LNCaP clone FGC (cell line): Measurements from ENCODE around the gene LPAR6.

Experiments used
- DNase-seq: peaks from one replicate; pipeline ENCODE4 v3.0.0-alpha.2; 2011; ENCODE audit warnings: low read depth
- H3K4me3 ChIP-seq: 2 replicates; pipeline ENCODE4 v1.5.1; 2011; ENCODE audit warnings: mild to moderate bottlenecking, low read depth, low read length, control low read depth
- TF ChIP-seq, protein P1 (sequence below): IDR thresholded peaks from 2 replicates; pipeline ENCODE4 v1.5.1; 2012; ENCODE audit warnings: mild to moderate bottlenecking; ENCODE audit not compliant: control insufficient read depth, insufficient read depth; ENCODE audit errors: extremely low read depth

LPAR6 gene

DNA sequence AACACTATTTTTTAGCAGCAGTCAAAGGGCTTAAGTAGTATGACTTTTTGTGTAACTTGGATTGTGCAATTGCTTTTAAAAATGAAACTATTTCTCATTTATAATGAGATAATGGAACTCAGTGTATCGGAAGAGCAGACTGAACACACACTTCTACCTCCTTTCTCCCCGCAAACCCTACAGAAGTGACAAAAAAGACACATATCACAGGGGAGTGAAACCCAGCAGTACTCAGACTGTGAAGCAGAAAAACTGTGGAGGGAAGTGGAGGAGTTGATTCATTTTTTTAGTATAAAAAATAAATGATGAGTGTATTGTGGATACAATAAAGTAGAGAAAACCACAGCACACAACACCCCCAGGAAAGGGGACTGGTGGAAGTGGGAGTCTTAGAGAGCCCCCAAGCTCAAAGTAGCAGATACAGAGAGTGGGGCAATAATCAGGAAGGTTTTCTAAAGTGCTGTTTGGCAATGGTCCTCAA, 9.7 kb downstream of the LPAR6 start:
- TF ChIP-seq, protein P1, sequence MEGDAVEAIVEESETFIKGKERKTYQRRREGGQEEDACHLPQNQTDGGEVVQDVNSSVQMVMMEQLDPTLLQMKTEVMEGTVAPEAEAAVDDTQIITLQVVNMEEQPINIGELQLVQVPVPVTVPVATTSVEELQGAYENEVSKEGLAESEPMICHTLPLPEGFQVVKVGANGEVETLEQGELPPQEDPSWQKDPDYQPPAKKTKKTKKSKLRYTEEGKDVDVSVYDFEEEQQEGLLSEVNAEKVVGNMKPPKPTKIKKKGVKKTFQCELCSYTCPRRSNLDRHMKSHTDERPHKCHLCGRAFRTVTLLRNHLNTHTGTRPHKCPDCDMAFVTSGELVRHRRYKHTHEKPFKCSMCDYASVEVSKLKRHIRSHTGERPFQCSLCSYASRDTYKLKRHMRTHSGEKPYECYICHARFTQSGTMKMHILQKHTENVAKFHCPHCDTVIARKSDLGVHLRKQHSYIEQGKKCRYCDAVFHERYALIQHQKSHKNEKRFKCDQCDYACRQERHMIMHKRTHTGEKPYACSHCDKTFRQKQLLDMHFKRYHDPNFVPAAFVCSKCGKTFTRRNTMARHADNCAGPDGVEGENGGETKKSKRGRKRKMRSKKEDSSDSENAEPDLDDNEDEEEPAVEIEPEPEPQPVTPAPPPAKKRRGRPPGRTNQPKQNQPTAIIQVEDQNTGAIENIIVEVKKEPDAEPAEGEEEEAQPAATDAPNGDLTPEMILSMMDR = no peak
- no peak for DNase-seq
- H3K4me3 ChIP-seq = no peak overlapping the region

DNA sequence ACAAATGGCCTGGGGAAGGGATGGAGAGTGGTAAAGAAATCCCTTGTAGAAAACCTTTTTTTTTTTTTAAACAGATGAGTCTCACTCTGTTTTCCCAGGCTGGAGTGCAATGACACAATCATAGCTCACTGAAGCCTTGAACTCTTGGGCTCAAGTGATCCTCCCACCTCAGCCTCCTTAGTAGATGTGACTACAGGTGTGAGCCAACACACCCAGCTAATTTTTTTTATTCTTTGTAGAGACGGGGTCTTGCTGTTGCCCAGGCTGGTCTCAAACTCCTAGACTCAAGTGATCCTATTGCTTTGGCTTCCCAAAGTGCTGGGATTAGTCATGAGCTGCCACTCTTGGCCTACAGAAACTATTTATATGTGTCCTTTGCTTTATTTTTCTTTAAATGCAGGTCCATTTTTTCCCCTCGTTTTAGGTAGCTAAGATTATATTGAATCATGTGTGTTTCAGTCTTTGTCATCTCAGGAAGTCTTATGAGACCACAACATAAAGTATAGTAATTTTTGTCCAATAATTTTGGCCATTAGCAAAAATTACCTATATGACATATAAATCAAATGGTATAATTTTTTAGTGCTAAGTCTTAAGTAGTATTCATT, 10.5 kb downstream of the LPAR6 start:
- H3K4me3 ChIP-seq = no peak overlapping the region
- no peak for DNase-seq
- TF ChIP-seq, protein P1 = no peak

DNA sequence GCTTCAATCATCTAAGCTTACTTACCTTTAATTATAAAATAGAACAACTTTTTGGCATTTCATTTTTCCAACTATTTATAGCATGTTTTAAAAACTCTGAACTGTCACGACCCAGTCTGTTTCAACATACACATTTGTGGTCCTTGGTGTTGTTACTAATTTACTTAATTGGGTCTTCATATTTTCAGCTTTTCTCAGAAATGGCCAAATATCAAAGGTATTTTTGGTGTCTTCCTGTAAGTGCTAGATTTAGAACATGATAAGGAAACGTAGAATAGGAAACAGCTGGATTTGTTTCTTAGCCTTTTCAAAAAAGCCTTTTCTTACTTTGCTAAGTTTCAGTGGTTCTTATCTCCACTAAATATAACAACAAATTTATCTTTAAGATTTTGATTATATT, 11.4 kb downstream of the LPAR6 start:
- H3K4me3 ChIP-seq = no peak overlapping the region
- TF ChIP-seq, protein P1 = no peak
- DNase-seq = no peak

DNA sequence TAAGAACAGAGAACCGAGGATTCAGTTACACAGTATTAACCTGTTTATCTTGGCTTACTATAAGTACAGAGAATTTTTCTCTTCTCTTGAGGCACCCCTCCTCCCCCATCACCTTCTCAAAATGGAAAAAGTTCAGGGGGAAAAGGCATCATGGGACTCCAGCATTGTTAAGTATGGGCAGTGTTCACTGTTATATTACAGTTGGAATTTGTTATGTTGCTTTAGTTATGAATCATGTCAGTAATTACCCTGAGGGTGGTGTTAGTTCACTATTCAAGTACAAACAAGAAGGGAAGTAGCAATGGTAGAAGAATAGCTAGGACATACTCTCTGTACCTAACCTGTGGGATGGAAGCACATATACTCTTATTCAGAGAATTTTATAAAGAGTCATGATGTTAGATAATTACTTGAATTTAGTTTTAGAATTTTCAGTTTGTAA, 12.0 kb downstream of the LPAR6 start:
- no peak for DNase-seq
- TF ChIP-seq, protein P1 = no peak
- H3K4me3 ChIP-seq = no peak overlapping the region

DNA sequence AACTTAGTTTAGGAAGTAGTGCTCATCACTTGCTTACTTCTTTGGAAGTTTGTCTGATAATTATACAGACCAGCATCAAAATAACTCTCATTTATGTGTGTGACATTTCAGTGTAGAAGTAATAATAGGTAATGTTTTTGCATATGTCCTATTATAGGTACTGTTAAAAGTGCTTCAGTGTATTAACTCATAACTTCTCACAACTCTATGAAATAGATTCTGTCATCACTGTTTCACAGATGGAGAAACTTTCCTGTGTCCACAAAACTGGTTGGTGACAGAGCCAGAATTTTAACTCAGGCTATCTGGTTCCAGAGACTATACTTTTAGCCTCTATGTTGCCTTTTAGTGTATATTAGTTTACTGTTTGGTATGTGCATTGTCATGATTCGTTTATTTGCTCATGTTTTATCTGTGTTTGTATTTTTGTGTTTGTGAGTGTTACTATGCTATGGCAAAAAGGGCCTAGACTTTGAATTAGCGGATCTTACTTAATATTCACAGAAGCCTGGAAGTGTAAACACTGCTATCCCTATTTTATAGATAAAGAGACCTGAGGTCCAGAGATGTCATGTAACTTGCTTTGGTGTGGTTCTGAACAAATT, 12.7 kb downstream of the LPAR6 start:
- DNase-seq = no peak
- TF ChIP-seq, protein P1 = no peak
- H3K4me3 ChIP-seq = no peak overlapping the region

DNA sequence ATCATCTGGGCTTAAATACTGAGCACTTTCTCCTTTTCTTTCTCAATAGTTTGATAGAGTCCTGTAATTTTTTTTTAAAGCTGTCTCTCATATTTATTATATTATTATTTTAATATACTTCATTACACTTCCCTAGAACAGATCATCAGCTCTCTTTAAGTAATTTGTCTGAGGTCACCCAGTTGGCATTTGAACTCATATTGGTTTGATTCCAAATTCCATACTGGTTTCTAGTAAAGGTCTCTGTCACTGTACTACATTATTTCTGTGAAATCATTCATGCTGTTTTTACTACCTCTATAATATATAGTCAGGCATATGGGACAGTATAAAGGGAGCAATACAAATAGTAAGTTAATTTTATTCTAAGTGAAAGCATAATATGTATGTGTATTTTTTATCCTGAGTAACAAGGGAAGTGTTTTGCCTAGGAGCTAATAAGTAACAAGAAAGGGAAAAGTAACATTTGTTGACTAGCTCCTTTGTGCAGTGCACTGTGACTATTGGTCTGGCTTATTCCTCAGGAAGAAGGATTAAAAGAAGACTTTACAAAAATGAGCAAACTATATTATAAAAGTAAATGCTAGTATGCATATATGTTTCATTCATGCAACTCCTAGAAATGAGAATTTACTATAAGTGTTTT, 14.3 kb downstream of the LPAR6 start:
- DNase-seq = no peak
- TF ChIP-seq, protein P1 = no peak
- no peak overlapping the region for H3K4me3 ChIP-seq

DNA sequence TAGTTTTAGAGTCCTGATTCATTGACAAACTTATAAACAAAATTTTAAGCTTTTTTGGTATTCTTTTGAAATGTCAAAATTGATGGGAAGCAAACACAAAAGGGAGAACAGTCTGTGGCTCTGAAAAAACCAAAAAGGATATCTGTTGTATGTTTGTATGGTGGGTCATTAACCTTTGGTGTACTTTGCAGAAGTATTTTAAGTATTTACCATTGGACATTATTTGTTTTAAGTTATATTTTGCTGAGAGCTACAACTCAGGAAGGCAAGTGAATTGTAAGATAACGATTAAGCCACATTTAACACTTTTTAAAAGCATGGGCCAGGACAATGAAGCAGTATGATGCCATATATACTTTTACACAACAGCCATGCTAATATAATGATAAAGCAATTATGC, 15.2 kb downstream of the LPAR6 start:
- DNase-seq = no peak
- TF ChIP-seq, protein P1 = no peak
- no peak overlapping the region for H3K4me3 ChIP-seq
